LHCN-M2 (cell line): ENCODE measurements around the gene CFHR1. TPM values are rescaled to one million over a fixed set of nuclear protein-coding genes. Genes with fewer than 3 reads are reported as not detected.
"Not testable (repeated sequence)": the region's sequence is repeated elsewhere in the genome, so short reads cannot be mapped to it uniquely, and the experiment has no call there.

Experiments
- DNase-seq: peaks from one replicate; pipeline ENCODE4 v3.0.0-alpha.2; 2012; ENCODE audit warnings: low read depth
- polyA plus RNA-seq: library from polyadenylated mRNA; unstranded; fragments of >200 nt; gene quantifications from one replicate; pipeline ENCODE4 v1.2.1, GENCODE V29; 2012; ENCODE audit warnings: missing spikeins
- total RNA-seq: library from RNA; depleted of rRNA; stranded (reverse); fragments of >200 nt; gene quantifications from 2 replicates; pipeline ENCODE4 v1.2.3, GENCODE V29; 2014; rRNA removed

Gene CFHR1
- not detected in 2 replicates for total RNA-seq
- polyA plus RNA-seq: 0.11 TPM

- DNase-seq: not testable (repeated sequence)
Measured at GRCh38 chr1:196819531-196819930, at the start of gene CFHR1. Gene CFHR1, plus strand, starts transcription at chr1:196819731. Its CDS starts 114 bp downstream, at chr1:196819845.

- DNase-seq: not testable (repeated sequence)
Measured at GRCh38 chr1:196769823-196770222, 49.7 kb upstream of the CFHR1 start.

- peak; percentile 1 for DNase-seq
Measured at GRCh38 chr1:196773713-196774112, 45.8 kb upstream of the CFHR1 start.

- DNase-seq: peak; percentile 40
Measured at GRCh38 chr1:196774175-196774574, 45.4 kb upstream of the CFHR1 start.

GRCh38 chr1:196774603-196775002, 44.9 kb upstream of the CFHR1 start, which contains the start of gene CFHR3:
Gene CFHR3, plus strand, starts transcription at chr1:196774840. Its CDS starts 47 bp downstream, at chr1:196774887.
- DNase-seq: no peak

- DNase-seq: no peak
Measured at GRCh38 chr1:196777603-196778002, 41.9 kb upstream of the CFHR1 start.

- DNase-seq: no peak
Measured at GRCh38 chr1:196779093-196779492, 40.4 kb upstream of the CFHR1 start.

- not testable (repeated sequence) for DNase-seq
Measured at GRCh38 chr1:196791252-196791651, 28.3 kb upstream of the CFHR1 start.

- not testable (repeated sequence) for DNase-seq
Measured at GRCh38 chr1:196794103-196794502, 25.4 kb upstream of the CFHR1 start.

GRCh38 chr1:196797891-196798290, 21.6 kb upstream of the CFHR1 start:
- no peak for DNase-seq

GRCh38 chr1:196801920-196802319, 17.6 kb upstream of the CFHR1 start:
- not testable (repeated sequence) for DNase-seq

- no peak for DNase-seq
Measured at GRCh38 chr1:196808529-196809235, 10.8 kb upstream of the CFHR1 start.

- not testable (repeated sequence) for DNase-seq
Measured at GRCh38 chr1:196817442-196817841, 2.1 kb upstream of the CFHR1 start.

- peak; percentile 63 for DNase-seq
Measured at GRCh38 chr1:196827860-196828259, 8.3 kb downstream of the CFHR1 start.

- DNase-seq: peak; percentile 11
Measured at GRCh38 chr1:196849613-196850492, 30.3 kb downstream of the CFHR1 start.

- no peak for DNase-seq
Measured at GRCh38 chr1:196856053-196856452, 36.5 kb downstream of the CFHR1 start.

- no peak for DNase-seq
Measured at GRCh38 chr1:196857188-196857587, 37.7 kb downstream of the CFHR1 start.

- no peak for DNase-seq
Measured at GRCh38 chr1:196858811-196859210, 39.3 kb downstream of the CFHR1 start.

GRCh38 chr1:196860323-196860884, 40.9 kb downstream of the CFHR1 start:
- DNase-seq: no peak

GRCh38 chr1:196861429-196861828, 41.9 kb downstream of the CFHR1 start:
- DNase-seq: no peak

- DNase-seq: no peak
Measured at GRCh38 chr1:196866974-196867373, 47.4 kb downstream of the CFHR1 start.

GRCh38 chr1:196873385-196873784, 53.9 kb downstream of the CFHR1 start:
- DNase-seq: no peak
